DMS53 treated with DMSO at 0.1 percent for 48 hours (cell line): ENCODE results near the gene STRBP.
"Not testable (repeated sequence)": the region's sequence is repeated elsewhere in the genome, so short reads cannot be mapped to it uniquely, and the experiment has no call there.

Source experiments
- DNase-seq: peaks from one replicate; lab custom pipeline; 2025; ENCODE audit not compliant: unreplicated experiment; lab: John Stamatoyannopoulos, UW

The STRBP gene

GRCh38 chr9:123200469-123200868 lies 67.9 kb downstream of the STRBP start:
- DNase-seq: not testable (repeated sequence)

DNA sequence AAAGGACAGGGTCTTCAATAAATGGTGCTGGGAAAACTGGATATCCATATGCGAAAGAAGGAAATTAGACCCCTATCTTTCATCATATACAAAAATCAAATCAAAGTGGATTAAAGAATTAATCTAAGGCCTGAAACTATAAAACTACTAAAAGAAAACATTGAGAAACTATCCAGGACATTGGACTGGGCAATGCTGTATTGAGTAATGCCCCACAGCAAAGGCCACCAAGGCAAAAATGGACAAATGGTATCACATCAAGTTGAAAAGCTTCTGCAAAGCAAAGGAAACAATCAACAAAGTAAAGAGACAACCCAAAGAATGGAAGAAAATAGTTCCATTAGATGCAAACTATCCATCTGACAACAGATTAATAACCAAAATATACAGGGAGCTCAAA lies 72.3 kb downstream of the STRBP start:
- DNase-seq: no peak

DNA sequence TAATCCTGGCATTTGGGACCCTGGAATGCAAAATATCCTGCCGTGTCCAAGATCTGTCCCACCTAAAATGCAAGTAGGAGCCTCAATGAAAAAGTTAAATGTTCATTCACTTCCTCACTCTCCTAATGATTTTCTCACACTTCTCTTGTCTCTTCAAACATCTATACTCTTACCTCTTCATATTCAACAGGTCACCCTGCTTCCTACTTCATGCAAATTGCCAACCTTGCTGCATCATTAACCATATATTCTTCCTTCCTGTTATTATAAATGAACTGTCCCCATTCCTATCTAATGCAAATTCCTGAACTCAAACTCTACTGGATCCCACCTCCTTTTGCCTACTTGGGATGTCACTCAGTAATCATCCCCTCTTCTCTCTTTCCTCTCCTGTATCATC lies 74.4 kb downstream of the STRBP start:
- DNase-seq: no peak

DNA sequence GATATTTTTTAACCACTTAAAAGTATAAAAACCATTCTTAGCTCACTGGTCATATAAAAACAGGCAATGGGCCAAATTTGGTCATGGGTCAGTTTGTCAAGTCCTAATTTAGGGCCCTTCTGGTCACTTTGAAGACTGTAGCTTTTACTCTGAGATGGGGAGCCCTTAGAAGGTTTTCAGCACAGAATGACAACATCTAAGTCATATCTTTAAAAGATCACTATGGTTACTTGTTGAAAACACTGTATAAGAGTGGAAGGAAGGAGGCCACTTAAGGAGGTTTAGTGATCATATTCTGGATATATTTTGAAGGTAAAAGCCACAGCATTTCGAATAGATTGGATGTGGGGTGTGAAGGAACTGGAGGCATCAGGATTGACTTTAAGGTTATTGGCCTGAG lies 76.7 kb downstream of the STRBP start:
- no peak for DNase-seq

GRCh38 chr9:123191260-123191659 lies 77.1 kb downstream of the STRBP start:
- DNase-seq: no peak

DNA sequence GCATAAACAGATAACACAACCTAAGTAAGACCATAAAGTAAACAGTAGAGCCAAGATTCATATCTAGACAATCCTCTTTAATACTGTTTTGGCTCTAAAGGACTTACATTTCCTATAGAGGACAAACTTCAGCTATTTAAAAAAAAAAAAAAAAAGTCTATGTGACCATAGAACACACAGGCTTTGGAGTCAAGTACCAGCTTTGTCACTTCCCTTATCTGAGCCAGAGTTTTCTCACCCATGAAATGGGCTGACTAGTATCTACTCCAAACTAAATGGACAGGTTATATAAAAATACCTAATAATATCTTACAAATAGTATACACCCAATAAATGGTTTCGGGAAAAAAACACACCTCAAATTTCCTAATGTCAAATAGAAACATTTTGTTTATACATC lies 81.3 kb downstream of the STRBP start:
- DNase-seq: no peak

GRCh38 chr9:123186029-123186428 lies 82.4 kb downstream of the STRBP start:
- DNase-seq: not testable (repeated sequence)

- DNase-seq: no peak
Observed at GRCh38 chr9:123176949-123177348, 91.4 kb downstream of the STRBP start.

- DNase-seq: no peak
Observed at GRCh38 chr9:123175854-123176629, 92.3 kb downstream of the STRBP start.

DNA sequence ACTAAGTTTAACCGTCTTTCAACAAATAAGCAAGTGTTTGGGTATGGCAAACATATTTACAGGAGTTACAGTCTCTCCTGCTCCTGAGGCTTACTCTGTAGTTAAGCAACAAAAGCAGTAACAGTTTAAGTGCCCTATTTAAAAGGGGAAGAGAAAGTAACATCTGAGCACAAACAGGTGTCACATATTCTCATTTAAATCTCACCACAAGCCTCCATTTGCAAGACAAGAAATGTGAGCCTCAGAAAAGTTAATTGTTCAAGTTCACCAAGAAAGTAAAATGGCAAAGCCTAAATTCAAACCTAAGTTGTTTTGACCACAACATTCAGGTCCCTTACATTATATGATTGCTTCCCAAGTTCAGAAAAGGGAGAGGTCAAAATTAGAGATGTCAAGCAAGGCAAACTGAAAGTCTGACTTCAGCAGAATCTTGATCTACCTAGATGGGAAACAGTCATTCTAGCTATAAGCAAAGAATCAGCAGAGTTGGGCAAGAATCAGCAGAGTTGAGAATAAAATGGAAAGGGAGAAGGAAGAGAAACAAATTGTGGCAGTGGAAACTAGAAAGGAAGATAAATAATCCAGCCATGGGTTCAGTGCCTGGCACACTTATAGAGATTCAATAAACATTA lies 93.4 kb downstream of the STRBP start:
- no peak for DNase-seq

DNA sequence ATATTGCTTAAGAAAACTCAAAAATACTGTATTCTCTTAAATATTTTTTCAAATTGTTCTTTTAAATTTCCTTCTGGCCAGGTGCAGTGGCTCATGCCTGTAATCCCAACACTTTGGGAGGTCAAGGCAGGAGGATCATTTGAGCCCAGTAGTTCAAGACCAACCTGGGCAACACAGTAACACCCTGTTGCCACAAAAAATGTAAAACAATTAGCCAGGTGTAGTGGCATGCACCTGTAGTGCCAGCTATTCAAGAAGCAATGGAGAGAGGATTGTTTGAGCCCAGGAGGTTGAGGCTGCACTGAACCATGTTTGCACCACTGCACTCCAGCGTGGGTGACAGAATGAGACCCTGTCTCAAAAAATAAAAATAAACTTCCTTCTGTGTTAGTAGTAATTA lies 94.3 kb downstream of the STRBP start:
- no peak for DNase-seq

- DNase-seq: no peak
Observed at GRCh38 chr9:123169926-123170325, 98.5 kb downstream of the STRBP start.

DNA sequence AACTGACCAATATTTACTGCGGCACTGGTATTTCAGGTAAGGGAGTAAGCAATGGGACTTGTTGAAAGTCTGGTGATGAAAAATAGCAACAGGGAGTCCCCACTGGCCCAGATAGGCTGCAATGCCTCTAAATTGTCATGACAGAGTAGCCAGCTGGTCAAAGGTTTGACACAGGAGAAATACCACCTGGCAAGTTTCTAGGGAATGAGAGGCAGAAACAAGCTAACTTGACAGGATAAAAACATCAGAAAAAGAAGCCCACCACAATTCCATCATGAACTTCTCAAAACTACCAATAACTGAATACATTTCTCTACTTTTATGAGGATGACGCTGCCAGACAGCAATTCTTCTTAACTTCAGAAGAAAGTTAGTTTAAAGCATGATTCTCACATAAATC lies 99.8 kb downstream of the STRBP start:
- DNase-seq: no peak

GRCh38 chr9:123167474-123167873 lies 100.9 kb downstream of the STRBP start:
- DNase-seq: no peak

DNA sequence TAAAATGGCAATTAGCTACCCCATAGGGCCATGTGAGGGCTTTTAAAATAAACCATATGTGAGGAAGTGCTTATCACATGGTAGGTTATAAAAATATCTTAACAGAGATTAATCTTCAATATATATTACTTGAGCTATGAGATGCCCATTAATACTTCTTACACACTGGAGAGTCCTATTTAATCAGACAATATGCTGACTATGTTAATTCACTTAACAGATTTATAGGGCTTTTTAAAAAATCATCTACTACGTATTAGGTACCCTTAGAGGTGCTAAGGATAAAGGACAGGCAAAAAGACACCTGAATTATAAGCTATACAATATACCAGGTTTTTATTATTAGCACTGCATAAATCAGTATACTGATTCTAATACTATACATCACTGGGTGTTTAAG lies 102.6 kb downstream of the STRBP start:
- no peak for DNase-seq

GRCh38 chr9:123164285-123164684 lies 104.1 kb downstream of the STRBP start:
- DNase-seq: no peak

DNA sequence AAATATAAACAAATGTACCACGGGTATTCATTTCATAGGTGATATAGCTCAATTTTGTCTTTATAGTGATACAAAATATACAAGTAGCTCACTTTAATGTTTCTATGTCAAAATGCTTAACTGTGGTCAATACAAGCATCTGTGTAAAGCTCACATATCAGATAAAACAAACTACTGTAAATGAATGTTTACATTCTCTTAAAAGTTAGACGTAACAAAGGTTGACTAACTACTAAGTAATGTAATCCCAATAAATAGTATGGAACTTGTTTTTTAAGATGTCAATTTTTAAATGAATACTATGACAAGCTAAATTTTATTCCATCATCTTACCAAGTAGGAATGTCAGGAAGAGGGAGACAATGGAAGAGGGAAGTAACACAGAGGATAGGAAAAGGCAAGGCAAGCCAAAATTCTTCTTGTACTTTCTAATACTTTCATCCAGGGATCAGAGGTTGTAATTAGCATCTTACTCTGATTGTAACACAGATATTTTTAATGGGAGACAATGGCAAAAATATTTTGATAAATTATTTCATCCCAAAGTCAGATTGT lies 105.5 kb downstream of the STRBP start:
- no peak for DNase-seq

- no peak for DNase-seq
Observed at GRCh38 chr9:123162360-123162759, 106.0 kb downstream of the STRBP start.

- DNase-seq: no peak
Observed at GRCh38 chr9:123157221-123157620, 111.2 kb downstream of the STRBP start.

GRCh38 chr9:123150708-123151503 lies 117.5 kb downstream of the STRBP start:
- DNase-seq: no peak

- no peak for DNase-seq
Observed at GRCh38 chr9:123149067-123149466, 119.3 kb downstream of the STRBP start.

- no peak for DNase-seq
Observed at GRCh38 chr9:123138163-123138562, 130.2 kb downstream of the STRBP start.
